OCI-LY7 (cell line): ENCODE results near the gene GZMM.

Experiments used
- CTCF ChIP-seq: fragments of 200-600 bp; sonication (generic); conservative IDR thresholded peaks from 2 replicates; pipeline ENCODE4 v1.5.1; 2014; ENCODE audit warnings: mild to moderate bottlenecking, antibody characterized with exemption, low read length, moderate library complexity, mixed read lengths
- EZH2phosphoT487 ChIP-seq: fragments of 200-600 bp; sonication (generic); IDR thresholded peaks from 2 replicates; pipeline ENCODE4 v1.6.1; 2018; ENCODE audit warnings: low read depth, borderline replicate concordance, mild to moderate bottlenecking, mixed run types, antibody characterized with exemption, low read length, moderate library complexity, mixed read lengths

GRCh38 chr19:589693-590395 is 46.0 kb downstream of the GZMM start, which contains the start of gene HCN2:
- TF ChIP-seq CTCF: no peak
- TF ChIP-seq EZH2phosphoT487: no peak
